ENCODE measurements around the gene SSU72.
"Not testable (repeated sequence)": the region's sequence is repeated elsewhere in the genome, so short reads cannot be mapped to it uniquely, and the experiment has no call there.

Gene SSU72

DNA sequence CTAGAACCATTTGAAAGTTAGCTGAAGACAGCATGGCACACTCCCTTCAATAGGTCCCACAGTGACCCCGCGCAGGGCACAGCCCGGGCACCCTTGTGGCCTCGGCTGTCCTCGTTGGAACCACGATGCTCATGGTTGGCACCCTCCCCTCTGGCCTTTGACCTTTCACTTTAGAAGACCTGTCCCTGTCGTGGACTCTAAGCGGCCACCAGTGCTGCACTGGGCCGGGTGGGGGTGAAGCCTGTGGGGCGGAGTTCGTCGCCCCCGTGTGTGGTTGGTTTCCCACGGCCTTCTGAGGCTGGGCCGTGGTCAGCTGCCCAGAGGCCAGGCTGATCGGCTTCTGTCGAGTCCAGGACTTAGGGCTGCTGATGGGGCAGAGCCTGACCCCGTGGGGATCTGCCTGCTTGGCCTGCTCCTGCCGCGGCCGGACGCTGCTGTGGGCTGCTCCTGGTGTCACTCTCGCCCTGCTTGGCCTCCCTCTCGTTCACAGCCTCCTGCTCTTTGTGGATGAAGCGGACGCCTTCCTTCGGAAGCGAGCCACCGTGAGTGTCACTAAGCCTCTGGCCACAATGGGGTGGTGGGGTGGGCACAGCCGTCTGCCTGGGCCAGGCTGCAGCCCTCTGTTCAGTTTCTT, 49.8 kb downstream of the SSU72 start:
- DNase-seq = not testable (repeated sequence)

DNA sequence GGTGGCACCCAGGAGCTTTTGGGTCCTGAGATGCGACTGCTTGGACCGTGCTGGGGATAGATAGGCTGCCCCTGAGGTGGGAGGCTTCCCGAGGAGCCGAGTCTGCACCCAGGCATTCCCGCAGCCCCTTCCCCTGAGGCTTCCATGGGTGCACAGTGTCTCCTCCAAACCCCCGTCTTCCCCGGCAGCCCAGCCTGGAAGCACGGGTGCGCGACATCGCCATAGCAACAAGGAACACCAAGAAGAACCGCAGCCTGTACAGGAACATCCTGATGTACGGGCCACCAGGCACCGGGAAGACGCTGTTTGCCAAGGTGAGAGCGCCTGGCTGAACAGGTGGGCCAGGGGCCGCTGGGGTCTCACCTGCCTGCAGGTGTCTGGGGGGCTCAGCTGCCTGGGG, 51.0 kb downstream of the SSU72 start:
- DNase-seq = not testable (repeated sequence)

- DNase-seq = not testable (repeated sequence)
These were observed 51.4 kb downstream of the SSU72 start for GRCh38 chr1:1523226-1523625.

DNA sequence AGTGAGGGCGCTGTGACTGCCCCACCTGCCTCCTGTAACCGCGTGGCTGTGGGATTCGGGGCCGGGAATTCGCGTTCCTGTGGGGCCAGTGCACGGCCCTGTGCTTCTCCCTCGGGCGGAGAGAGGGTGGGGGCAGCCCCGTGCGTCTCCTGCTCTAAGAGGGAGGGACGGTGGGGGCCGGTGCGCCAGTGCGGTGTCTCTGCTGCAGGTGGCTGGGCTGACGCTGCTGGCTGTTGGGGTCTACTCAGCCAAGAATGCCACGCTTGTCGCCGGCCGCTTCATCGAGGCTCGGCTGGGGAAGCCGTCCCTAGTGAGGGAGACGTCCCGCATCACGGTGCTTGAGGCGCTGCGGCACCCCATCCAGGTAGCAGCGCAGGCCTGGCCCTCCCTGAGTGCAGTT, 52.1 kb downstream of the SSU72 start:
- not testable (repeated sequence) for DNase-seq

- no peak for DNase-seq
These were observed 53.3 kb downstream of the SSU72 start for GRCh38 chr1:1521331-1521730.

GRCh38 chr1:1519805-1520505, 54.7 kb downstream of the SSU72 start:
- DNase-seq = not testable (repeated sequence)

GRCh38 chr1:1518621-1519007, 56.0 kb downstream of the SSU72 start:
- DNase-seq = not testable (repeated sequence)

- DNase-seq = no peak
These were observed 56.6 kb downstream of the SSU72 start for GRCh38 chr1:1517973-1518620.

GRCh38 chr1:1516923-1517322, 57.7 kb downstream of the SSU72 start:
- not testable (repeated sequence) for DNase-seq

DNA sequence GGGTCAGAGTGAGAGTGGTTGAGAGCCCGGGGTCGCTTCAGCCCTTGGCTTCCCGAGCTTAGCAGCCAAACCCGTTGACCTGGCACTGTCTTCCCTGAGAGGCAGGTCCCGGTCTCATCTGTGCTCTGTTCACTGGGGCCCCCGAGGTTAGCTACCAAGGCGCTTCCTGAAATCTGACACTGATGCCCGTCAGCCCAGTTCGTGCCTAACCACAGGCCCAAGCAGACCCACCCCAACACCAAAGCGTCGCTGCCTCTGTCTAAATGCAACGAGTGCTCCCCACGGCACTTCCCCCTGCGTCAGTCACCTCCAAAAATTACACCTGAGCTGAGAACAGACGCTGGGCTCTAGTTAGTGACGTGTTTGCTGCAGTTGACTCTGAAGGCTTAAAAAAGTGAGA, 60.3 kb downstream of the SSU72 start:
- DNase-seq = not testable (repeated sequence)

DNA sequence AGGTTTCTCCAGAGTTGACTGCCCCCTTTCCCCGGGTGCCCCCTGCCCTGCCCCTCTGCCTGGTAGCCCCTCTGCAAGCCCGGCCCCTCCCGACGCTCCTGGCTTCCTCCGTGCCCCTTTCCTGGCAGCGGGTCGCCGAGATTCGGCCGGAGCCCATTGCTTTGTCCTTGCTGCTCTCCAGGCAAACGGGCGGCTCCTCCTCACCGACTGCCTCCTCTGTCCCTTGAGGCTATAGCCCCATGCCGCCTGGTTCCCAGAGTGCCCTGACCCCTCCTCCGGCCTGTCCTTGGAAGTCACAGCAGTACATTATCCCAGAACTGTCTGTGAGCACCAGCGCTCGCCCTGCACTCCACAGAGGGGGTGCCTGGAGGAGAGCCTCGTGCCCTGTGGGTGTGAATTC, 61.0 kb downstream of the SSU72 start:
- not testable (repeated sequence) for DNase-seq

- not testable (repeated sequence) for DNase-seq
These were observed 62.2 kb downstream of the SSU72 start for GRCh38 chr1:1512425-1512824.

DNA sequence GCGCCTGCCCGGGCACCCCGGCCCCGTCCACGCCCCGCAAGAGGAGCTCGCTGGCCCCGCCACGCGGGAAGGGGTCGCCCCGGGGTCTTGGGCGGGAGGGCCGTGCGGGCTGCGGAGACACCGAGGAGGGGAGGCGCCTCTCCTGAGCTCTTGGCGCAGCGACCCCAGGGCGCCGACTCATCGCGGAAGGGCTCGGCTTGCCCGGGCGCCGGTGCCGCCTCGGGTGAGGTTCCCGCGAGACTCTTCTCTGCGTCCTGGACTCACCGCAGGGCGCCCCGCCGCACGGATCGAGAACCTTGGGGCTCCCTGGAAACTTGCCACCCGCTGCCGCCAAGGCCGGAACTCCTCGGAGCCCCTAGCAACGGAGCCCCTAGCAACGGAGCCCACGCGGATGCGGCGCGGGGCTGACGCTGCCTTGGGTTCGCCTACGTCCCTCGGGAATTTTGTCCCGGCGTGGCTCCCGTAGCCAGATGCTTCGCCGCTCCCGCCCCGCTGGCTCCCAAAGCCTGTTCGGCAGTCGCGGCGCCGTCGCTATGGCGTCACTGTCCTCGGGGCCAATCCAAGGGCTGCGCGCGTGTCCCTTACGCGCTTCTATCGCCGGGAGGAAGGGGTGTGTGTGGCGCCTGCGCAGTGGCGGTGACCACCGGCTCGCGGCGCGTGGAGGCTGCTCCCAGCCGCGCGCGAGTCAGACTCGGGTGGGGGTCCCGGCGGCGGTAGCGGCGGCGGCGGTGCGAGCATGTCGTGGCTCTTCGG, 63.0 kb downstream of the SSU72 start, which contains the start of gene ATAD3A:
ATAD3A (plus strand) TSS at position 630 of the 753 bp plus-strand sequence; CDS start at position 737, 107 bp downstream.
- peak; percentile 96 to 98 for DNase-seq

GRCh38 chr1:1510912-1511532, 63.6 kb downstream of the SSU72 start:
- peak; percentile 26 to 79 for DNase-seq

DNA sequence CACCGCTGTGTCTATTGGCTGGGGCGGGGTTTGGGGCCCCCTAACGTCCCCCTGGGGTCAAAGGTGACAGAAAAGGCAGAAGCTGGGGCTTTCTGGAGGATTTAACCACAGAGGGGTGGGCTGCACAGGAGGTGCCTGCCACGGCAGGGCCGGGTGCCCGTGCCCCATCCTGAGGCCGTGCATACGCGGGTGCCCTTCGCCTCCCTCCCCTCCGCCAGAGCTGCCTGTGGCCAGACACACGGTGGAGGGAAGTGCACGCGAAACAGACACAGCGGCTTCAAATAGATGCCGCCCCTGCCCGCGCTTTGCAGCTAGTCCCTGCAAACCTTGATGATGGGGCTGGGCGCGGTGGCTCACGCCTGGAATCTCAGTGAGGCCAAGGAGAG, 65.2 kb downstream of the SSU72 start:
- DNase-seq = not testable (repeated sequence)

DNA sequence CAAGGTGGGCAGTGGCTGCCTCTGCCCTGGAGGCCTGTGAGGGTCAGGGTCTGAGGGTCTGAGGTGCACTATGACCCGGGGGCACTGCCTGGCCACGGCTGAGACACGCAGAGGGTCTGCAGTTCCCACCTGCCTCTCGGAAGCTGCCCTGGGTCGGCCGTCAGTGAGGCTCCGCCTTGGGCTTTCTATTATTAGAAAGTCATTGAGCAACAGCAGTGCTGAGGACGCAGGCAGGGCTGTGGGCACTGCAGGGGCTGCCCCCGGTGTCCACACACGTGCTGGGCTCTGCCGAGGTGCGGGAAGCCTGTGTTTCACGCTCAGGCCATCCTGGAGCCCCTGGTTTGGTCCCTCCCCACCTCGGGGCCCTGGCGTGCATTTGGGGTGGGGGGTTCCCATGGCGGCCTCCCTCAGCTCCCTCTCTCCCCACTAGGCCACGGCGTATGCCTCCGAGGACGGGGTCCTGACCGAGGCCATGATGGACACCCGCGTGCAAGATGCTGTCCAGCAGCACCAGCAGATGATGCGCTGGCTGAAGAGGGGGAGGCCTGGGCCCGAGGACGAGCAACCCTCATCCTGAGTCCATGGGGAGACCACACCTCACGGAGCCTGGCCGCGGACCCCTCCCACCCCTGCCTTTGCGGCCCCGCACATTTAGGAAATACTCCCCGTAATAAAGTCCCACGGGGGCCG, 65.7 kb downstream of the SSU72 start:
- DNase-seq = not testable (repeated sequence)

DNA sequence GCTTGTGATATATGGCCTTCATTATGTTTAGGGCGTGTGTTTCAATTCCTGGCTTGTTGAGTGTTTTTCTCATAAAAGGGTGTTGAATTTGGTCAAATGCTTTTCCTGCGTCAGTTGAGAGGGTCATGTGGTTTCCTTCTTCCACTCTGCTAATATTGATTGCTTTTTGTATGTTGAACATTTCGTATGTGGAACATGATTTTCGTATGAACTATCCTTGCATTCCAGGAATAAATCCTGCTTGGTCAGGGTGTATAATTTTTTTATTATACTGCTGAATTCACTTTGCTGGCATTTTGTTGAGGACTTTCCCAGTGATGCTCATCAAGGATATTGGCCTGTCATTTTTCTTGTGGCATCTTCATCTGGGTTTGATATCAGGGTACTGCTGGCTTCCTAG, 67.4 kb downstream of the SSU72 start:
- DNase-seq = no peak

GRCh38 chr1:1505801-1506200, 68.9 kb downstream of the SSU72 start:
- DNase-seq = not testable (repeated sequence)

- DNase-seq = peak; percentile 8 to 52
These were observed 69.3 kb downstream of the SSU72 start for GRCh38 chr1:1505366-1505798.

DNA sequence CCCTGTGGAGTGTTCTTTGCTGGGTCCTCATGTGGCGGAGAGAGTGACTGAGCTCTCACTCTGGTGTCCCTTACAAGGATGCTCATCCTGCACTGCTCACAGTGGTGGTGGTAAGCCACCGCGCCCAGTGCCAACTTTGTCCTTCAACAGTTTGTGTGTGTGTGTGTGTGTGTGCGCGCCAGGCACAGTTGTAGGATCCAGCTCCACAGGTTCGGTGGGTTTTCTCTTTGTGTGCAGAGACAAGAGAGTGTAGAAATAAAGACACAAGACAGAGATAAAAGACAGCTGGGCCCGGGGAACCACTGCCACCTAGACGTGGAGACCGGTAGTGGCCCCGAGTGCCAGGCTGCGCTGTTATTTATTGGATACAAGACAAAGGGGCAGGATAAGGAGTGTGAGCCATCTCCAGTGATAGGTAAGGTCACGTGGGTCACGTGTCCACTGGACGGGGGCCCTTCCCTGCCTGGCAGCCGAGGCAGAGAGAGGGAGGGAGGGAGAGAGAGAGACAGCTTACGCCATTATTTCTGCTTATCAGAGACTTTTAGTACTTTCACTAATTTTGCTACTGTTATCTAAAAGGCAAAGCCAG, 69.8 kb downstream of the SSU72 start:
- DNase-seq = peak; percentile 72 to 73

- not testable (repeated sequence) for DNase-seq
These were observed 79.1 kb downstream of the SSU72 start for GRCh38 chr1:1495461-1495975.
